ENCODE results near the gene MYBPC2. TPM values are rescaled to one million over a fixed set of nuclear protein-coding genes. Genes with fewer than 3 reads are reported as not detected.
A peak's percentile ranks its signal among the peaks of the same experiment; 100 is the strongest.

MYBPC2 gene
- polyA plus RNA-seq, 1 donor, result 0.37 TPM

DNA sequence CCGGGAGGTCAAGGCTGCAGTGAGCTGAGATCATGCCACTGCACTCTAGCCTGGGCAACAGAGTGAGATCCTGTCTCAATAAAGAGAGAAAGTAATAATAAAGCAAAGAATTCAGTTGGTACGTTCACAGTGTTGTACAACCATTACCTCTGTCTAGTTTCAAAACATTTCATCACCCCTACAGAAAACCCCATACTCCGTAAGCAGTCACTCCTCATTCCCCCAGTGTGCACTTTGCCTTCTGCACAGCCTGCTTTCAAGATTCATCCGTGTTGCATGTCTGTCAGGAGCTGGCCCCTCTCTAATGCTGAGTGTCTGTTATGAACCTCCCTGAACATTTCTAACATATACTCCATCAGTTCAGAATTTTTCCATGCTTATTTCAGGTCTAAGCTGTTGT, 39.1 kb upstream of the MYBPC2 start:
- Histone ChIP-seq H3K4me1 (ENCODE audit: control insufficient read depth, insufficient read depth, low read length) (peaks cover 6% of the 10 kb centered on the region), H3K27me3 (ENCODE audit: control insufficient read depth, insufficient read depth, low read length) (no peaks in the 10 kb centered on the region), H3K36me3 (ENCODE audit: control insufficient read depth, insufficient read depth, low read length) (peaks cover 2% of the 10 kb centered on the region), H3K27ac (ENCODE audit: low read length) (no peak overlapping the region), H3K9me3 (ENCODE audit: control insufficient read depth, low read depth, low read length) (peaks cover 4% of the 10 kb centered on the region), H3K4me3 (ENCODE audit: low read length) (no peak overlapping the region)
- WGBS (ENCODE audit: insufficient coverage, low lambda C conversion rate), result no CpG with 5 or more reads among the region's 4 CpGs
- DNase-seq, result no peak

DNA sequence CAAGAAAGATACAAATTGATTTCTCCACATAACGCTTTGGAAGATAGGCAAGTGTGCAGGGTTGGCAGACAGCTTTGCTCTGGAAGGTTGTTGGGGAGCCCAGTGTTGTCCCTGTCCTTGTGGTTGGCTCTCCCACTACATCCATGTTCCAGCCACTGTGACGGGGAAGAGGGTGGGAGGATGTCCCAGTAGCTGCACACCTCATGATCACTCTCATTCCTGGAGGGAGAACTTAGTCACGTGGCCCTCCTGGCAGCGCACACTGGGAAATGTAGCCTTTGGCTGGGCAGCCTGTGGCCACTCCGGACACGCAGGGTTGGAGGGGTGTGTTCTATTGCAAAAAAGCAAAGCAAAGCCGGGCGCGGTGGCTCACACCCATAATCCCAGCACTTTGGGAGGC, 38.7 kb upstream of the MYBPC2 start:
- no peak overlapping the region for H3K4me3 ChIP-seq (ENCODE audit: low read length)
- H3K36me3 ChIP-seq (ENCODE audit: control insufficient read depth, insufficient read depth, low read length), result peaks cover 6% of the 10 kb centered on the region
- DNase-seq, result no peak
- H3K27ac ChIP-seq (ENCODE audit: low read length), result no peak overlapping the region
- no peaks in the 10 kb centered on the region for H3K27me3 ChIP-seq (ENCODE audit: control insufficient read depth, insufficient read depth, low read length)
- H3K9me3 ChIP-seq (ENCODE audit: control insufficient read depth, low read depth, low read length), result peaks cover 7% of the 10 kb centered on the region
- peaks cover 6% of the 10 kb centered on the region for H3K4me1 ChIP-seq (ENCODE audit: control insufficient read depth, insufficient read depth, low read length)
- WGBS (ENCODE audit: insufficient coverage, low lambda C conversion rate), result no CpG with 5 or more reads among the region's 9 CpGs

GRCh38 chr19:50398675-50399367, 33.9 kb upstream of the MYBPC2 start:
- Histone ChIP-seq H3K9me3 (ENCODE audit: control insufficient read depth, low read depth, low read length) (peaks cover 4% of the 10 kb centered on the region), H3K4me3 (ENCODE audit: low read length) (no peak overlapping the region), H3K4me1 (ENCODE audit: control insufficient read depth, insufficient read depth, low read length) (peaks cover 6% of the 10 kb centered on the region), H3K36me3 (ENCODE audit: control insufficient read depth, insufficient read depth, low read length) (peaks cover 11% of the 10 kb centered on the region), H3K27ac (ENCODE audit: low read length) (no peak overlapping the region), H3K27me3 (ENCODE audit: control insufficient read depth, insufficient read depth, low read length) (no peaks in the 10 kb centered on the region)
- WGBS (ENCODE audit: insufficient coverage, low lambda C conversion rate), result no CpG with 5 or more reads among the region's 13 CpGs
- no peak for DNase-seq

DNA sequence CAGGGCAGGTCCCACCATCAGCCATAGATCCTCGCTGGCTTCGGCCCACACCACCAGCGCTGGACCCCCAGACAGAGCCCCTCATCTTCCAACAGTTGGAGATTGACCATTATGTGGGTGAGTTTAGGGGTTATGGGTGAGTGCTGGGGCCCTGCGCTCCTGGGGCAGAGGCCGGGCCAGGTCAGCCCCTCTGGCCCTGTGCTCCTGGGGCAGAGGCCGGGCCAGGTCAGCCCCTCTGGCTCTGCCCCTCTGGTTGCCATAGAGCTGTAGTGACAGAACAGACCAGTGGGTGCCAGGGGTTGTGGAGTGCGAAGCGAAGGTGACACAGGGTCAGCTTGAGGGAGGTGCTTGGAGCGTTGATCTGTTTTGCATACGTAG, 33.3 kb upstream of the MYBPC2 start:
- Histone ChIP-seq H3K4me3 (ENCODE audit: low read length) (no peak overlapping the region), H3K4me1 (ENCODE audit: control insufficient read depth, insufficient read depth, low read length) (peaks cover 6% of the 10 kb centered on the region), H3K27ac (ENCODE audit: low read length) (no peak overlapping the region), H3K9me3 (ENCODE audit: control insufficient read depth, low read depth, low read length) (peaks cover 4% of the 10 kb centered on the region), H3K36me3 (ENCODE audit: control insufficient read depth, insufficient read depth, low read length) (peaks cover 11% of the 10 kb centered on the region), H3K27me3 (ENCODE audit: control insufficient read depth, insufficient read depth, low read length) (no peaks in the 10 kb centered on the region)
- DNase-seq, result no peak
- no CpG with 5 or more reads among the region's 10 CpGs for WGBS (ENCODE audit: insufficient coverage, low lambda C conversion rate)

DNA sequence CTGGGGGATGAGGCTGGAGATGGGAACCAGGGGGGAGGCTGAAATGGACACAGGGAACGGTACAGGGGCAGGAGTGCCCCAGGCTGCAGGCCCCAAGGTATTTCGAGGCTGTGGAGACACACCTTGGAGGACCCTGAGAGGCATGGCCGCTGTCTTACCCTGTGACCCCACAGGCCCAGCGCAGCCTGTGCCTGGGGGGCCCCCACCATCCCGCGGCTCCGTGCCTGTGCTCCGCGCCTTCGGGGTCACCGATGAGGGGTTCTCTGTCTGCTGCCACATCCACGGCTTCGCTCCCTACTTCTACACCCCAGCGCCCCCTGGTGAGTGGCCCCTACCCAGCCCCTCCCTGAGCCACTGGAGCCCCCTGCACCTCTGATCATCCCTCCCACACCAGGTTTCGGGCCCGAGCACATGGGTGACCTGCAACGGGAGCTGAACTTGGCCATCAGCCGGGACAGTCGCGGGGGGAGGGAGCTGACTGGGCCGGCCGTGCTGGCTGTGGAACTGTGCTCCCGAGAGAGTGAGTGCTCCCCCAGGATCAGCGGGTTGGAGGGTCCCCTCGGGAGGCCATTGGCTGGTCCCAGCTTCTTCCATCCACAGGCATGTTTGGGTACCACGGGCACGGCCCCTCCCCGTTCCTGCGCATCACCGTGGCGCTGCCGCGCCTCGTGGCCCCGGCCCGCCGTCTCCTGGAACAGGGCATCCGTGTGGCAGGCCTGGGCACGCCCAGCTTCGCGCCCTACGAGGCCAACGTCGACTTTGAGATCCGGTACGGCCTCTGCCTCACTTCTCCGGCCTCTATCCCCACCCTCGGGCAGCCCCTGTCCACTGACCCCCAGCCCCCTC, 30.9 kb upstream of the MYBPC2 start:
- Histone ChIP-seq H3K27me3 (ENCODE audit: control insufficient read depth, insufficient read depth, low read length) (no peaks in the 10 kb centered on the region), H3K27ac (ENCODE audit: low read length) (no peak overlapping the region), H3K4me1 (ENCODE audit: control insufficient read depth, insufficient read depth, low read length) (no peaks in the 10 kb centered on the region), H3K9me3 (ENCODE audit: control insufficient read depth, low read depth, low read length) (peaks cover 4% of the 10 kb centered on the region), H3K36me3 (ENCODE audit: control insufficient read depth, insufficient read depth, low read length) (peaks cover 11% of the 10 kb centered on the region), H3K4me3 (ENCODE audit: low read length) (no peak overlapping the region)
- no CpG with 5 or more reads among the region's 48 CpGs for WGBS (ENCODE audit: insufficient coverage, low lambda C conversion rate)
- no peak for DNase-seq

GRCh38 chr19:50402544-50403301, 30.0 kb upstream of the MYBPC2 start:
- no peaks in the 10 kb centered on the region for H3K27me3 ChIP-seq (ENCODE audit: control insufficient read depth, insufficient read depth, low read length)
- H3K27ac ChIP-seq (ENCODE audit: low read length), result no peak overlapping the region
- H3K36me3 ChIP-seq (ENCODE audit: control insufficient read depth, insufficient read depth, low read length), result peaks cover 14% of the 10 kb centered on the region
- no peak for DNase-seq
- H3K9me3 ChIP-seq (ENCODE audit: control insufficient read depth, low read depth, low read length), result peaks cover 4% of the 10 kb centered on the region
- no peak overlapping the region for H3K4me3 ChIP-seq (ENCODE audit: low read length)
- H3K4me1 ChIP-seq (ENCODE audit: control insufficient read depth, insufficient read depth, low read length), result no peaks in the 10 kb centered on the region
- no CpG with 5 or more reads among the region's 41 CpGs for WGBS (ENCODE audit: insufficient coverage, low lambda C conversion rate)

- WGBS (ENCODE audit: insufficient coverage, low lambda C conversion rate), result no CpG with 5 or more reads among the region's 22 CpGs
- Histone ChIP-seq H3K27me3 (ENCODE audit: control insufficient read depth, insufficient read depth, low read length) (no peaks in the 10 kb centered on the region), H3K4me1 (ENCODE audit: control insufficient read depth, insufficient read depth, low read length) (peaks cover 13% of the 10 kb centered on the region), H3K36me3 (ENCODE audit: control insufficient read depth, insufficient read depth, low read length) (peaks cover 21% of the 10 kb centered on the region), H3K4me3 (ENCODE audit: low read length) (no peak overlapping the region), H3K27ac (ENCODE audit: low read length) (no peak overlapping the region), H3K9me3 (ENCODE audit: control insufficient read depth, low read depth, low read length) (no peaks in the 10 kb centered on the region)
- no peak for DNase-seq
These were observed 26.4 kb upstream of the MYBPC2 start for GRCh38 chr19:50406156-50406820.

DNA sequence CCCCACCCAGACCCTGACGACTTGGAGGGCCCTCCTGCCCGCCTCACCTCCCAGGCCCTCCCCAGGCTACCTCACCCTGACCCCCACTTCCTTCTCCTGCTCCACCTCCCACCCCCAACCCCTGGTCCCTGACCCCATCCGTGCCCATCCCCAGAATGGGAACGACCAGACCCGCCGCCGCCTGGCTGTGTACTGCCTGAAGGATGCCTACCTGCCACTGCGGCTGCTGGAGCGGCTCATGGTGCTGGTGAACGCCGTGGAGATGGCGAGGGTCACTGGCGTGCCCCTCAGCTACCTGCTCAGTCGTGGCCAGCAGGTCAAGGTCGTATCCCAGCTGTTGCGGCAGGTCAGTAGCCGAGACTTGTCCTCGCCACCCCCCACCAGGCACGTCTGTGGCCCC, 25.9 kb upstream of the MYBPC2 start:
- Histone ChIP-seq H3K27ac (ENCODE audit: low read length) (no peak overlapping the region), H3K4me1 (ENCODE audit: control insufficient read depth, insufficient read depth, low read length) (peaks cover 14% of the 10 kb centered on the region), H3K9me3 (ENCODE audit: control insufficient read depth, low read depth, low read length) (no peaks in the 10 kb centered on the region), H3K27me3 (ENCODE audit: control insufficient read depth, insufficient read depth, low read length) (no peaks in the 10 kb centered on the region), H3K36me3 (ENCODE audit: control insufficient read depth, insufficient read depth, low read length) (peaks cover 21% of the 10 kb centered on the region), H3K4me3 (ENCODE audit: low read length) (no peak overlapping the region)
- no peak for DNase-seq
- no CpG with 5 or more reads among the region's 19 CpGs for WGBS (ENCODE audit: insufficient coverage, low lambda C conversion rate)

DNA sequence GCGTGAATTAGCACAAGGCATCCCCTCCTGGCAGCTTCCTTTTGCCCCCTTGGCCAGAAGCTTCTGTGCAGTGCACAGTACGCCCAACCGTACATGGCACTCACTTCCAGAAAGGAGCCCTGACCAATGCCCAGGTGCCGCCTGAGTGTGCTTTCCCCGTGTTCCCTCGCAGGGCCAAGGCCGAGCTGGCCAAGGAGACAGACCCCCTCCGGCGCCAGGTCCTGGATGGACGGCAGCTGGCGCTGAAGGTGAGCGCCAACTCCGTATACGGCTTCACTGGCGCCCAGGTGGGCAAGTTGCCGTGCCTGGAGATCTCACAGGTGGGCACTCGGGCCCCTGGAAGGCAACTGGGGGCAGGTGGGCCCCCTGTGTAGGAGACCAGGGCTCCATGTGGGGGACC, 23.3 kb upstream of the MYBPC2 start:
- Histone ChIP-seq H3K9me3 (ENCODE audit: control insufficient read depth, low read depth, low read length) (no peaks in the 10 kb centered on the region), H3K36me3 (ENCODE audit: control insufficient read depth, insufficient read depth, low read length) (peaks cover 18% of the 10 kb centered on the region), H3K4me3 (ENCODE audit: low read length) (no peak overlapping the region), H3K4me1 (ENCODE audit: control insufficient read depth, insufficient read depth, low read length) (peaks cover 14% of the 10 kb centered on the region), H3K27ac (ENCODE audit: low read length) (no peak overlapping the region), H3K27me3 (ENCODE audit: control insufficient read depth, insufficient read depth, low read length) (no peaks in the 10 kb centered on the region)
- no CpG with 5 or more reads among the region's 17 CpGs for WGBS (ENCODE audit: insufficient coverage, low lambda C conversion rate)
- DNase-seq, result no peak

GRCh38 chr19:50410109-50410508, 22.6 kb upstream of the MYBPC2 start:
- Histone ChIP-seq H3K27me3 (ENCODE audit: control insufficient read depth, insufficient read depth, low read length) (no peaks in the 10 kb centered on the region), H3K36me3 (ENCODE audit: control insufficient read depth, insufficient read depth, low read length) (peaks cover 18% of the 10 kb centered on the region), H3K4me3 (ENCODE audit: low read length) (no peak overlapping the region), H3K27ac (ENCODE audit: low read length) (peak overlapping the region; percentile 63), H3K4me1 (ENCODE audit: control insufficient read depth, insufficient read depth, low read length) (peaks cover 17% of the 10 kb centered on the region), H3K9me3 (ENCODE audit: control insufficient read depth, low read depth, low read length) (no peaks in the 10 kb centered on the region)
- no peak for DNase-seq
- no CpG with 5 or more reads among the region's 10 CpGs for WGBS (ENCODE audit: insufficient coverage, low lambda C conversion rate)
